ENCODE measurements around the gene EVA1A. TPM values are rescaled to one million over a fixed set of nuclear protein-coding genes. Genes with fewer than 3 reads are reported as not detected.

The EVA1A gene
- total and polyA plus RNA-seq, 2 of the 8 experiments (the other 6 are each of a cell fraction or from before 2014, with no cell fraction given), result 2.4 to 4.3 TPM

DNA sequence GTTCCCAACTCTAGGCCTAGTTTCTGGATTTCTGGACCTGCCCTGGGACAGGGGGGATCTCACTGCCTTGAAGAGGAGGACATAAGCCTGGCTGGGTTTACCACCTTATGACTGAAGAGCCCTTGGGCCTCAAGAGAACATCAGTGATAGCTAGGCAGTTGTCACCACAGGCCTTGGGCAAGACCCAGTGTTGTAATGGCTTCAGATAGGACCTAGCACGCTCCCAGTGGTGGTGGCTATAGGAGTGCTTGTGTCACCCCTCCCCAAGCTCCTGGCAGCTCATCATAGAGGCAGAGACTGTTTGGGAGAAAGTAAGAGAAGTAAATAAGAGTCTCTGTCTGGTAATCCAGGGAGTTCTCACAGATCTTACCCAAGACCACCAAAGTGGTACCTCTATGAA, 19.4 kb upstream of the EVA1A start:
- Histone ChIP-seq H3K14ac (ENCODE audit: insufficient read length) (no peak overlapping the region), H4K8ac (ENCODE audit: extremely low read depth, insufficient read depth, low read length) (no peak overlapping the region), H2AK5ac (ENCODE audit: low read depth, low read length) (no peak overlapping the region), H3K79me2 (ENCODE audit: control insufficient read depth in 1 of 2, insufficient read depth in 2 of 2, low read length in 2 of 2) (no peaks in the 10 kb centered on the region), H2BK20ac (ENCODE audit: low read length) (no peak overlapping the region), H2BK12ac (ENCODE audit: low read depth, low read length) (no peak overlapping the region), H2BK15ac (ENCODE audit: low read length) (no peak overlapping the region), H2BK120ac (replicated peaks; ENCODE audit: low read depth, low read length) (no peak overlapping the region), H4K5ac (ENCODE audit: insufficient read length, low read depth, low read length) (no peak overlapping the region), H3K9me3 (ENCODE audit: insufficient read depth in 2 of 2, low read depth in 1 of 2, low read length in 1 of 2) (no peaks in the 10 kb centered on the region), H3K79me1 (ENCODE audit: low read depth, low read length) (no peaks in the 10 kb centered on the region), H2BK5ac (ENCODE audit: low read depth, low read length) (no peak overlapping the region), H3K4me1 (replicated peaks in 1 of 4; ENCODE audit: control insufficient read depth in 3 of 4, insufficient read depth in 4 of 4, low read length in 3 of 4) (no peaks in the 10 kb centered on the region), H3K27me3 (replicated peaks in 1 of 4; ENCODE audit: control insufficient read depth in 3 of 4, extremely low read depth in 1 of 4, insufficient read depth in 3 of 4, low read length in 3 of 4) (no peaks in the 10 kb centered on the region), H3K23me2 (ENCODE audit: low read depth, low read length) (no peaks in the 10 kb centered on the region), H3K9ac (replicated peaks in 1 of 4; ENCODE audit: extremely low read depth in 1 of 4, low read depth in 3 of 4, low read length in 3 of 4) (no peak overlapping the region), H3K4ac (replicated peaks; ENCODE audit: insufficient read length, low read depth, low read length) (no peak overlapping the region), H4K91ac (replicated peaks; ENCODE audit: insufficient read length, low read length) (no peak overlapping the region), H3K18ac (ENCODE audit: extremely low read depth, low read length) (no peak overlapping the region), H3K23ac (ENCODE audit: insufficient read length) (no peak overlapping the region), H2AFZ (ENCODE audit: low read length) (no peak overlapping the region), H4K20me1 (replicated peaks in 1 of 2; ENCODE audit: control insufficient read depth in 1 of 2, insufficient read depth in 2 of 2, low read length in 2 of 2) (no peaks in the 10 kb centered on the region), H3K27ac (ENCODE audit: low read depth, low read length) (no peak overlapping the region), H3K56ac (replicated peaks; ENCODE audit: insufficient read length, low read depth, low read length) (no peak overlapping the region), H3K36me3 (ENCODE audit: control insufficient read depth in 2 of 4, insufficient read depth in 4 of 4, low read length in 3 of 4) (no peaks in the 10 kb centered on the region), H3K4me2 (ENCODE audit: insufficient read depth in 1 of 2, low read depth in 2 of 2, low read length in 2 of 2) (no peak overlapping the region), H3K4me3 (ENCODE audit: extremely low read depth in 1 of 4, insufficient read depth in 2 of 4, low read depth in 3 of 4, low read length in 4 of 4) (no peak overlapping the region)
- POLR2A ChIA-PET (ENCODE audit: partially characterized antibody), result no interaction called here
- DNase-seq (ENCODE audit: low read depth in 1 of 2, low spot score in 2 of 2), result no peak
- no peak for FAIRE-seq
- CTCF ChIA-PET (ENCODE audit: partially characterized antibody), result interaction anchor here (1.5 to 2.6 kb wide), 3 partner anchors 15 to 29 kb away, joined by 3 to 18 read pairs (median 6); no protein-coding TSS in a partner anchor
- no peak for TF ChIP-seq SP2 (IDR thresholded peaks at IDR 0.05; ENCODE audit: low read length)
- TF ChIP-seq, protein P1, sequence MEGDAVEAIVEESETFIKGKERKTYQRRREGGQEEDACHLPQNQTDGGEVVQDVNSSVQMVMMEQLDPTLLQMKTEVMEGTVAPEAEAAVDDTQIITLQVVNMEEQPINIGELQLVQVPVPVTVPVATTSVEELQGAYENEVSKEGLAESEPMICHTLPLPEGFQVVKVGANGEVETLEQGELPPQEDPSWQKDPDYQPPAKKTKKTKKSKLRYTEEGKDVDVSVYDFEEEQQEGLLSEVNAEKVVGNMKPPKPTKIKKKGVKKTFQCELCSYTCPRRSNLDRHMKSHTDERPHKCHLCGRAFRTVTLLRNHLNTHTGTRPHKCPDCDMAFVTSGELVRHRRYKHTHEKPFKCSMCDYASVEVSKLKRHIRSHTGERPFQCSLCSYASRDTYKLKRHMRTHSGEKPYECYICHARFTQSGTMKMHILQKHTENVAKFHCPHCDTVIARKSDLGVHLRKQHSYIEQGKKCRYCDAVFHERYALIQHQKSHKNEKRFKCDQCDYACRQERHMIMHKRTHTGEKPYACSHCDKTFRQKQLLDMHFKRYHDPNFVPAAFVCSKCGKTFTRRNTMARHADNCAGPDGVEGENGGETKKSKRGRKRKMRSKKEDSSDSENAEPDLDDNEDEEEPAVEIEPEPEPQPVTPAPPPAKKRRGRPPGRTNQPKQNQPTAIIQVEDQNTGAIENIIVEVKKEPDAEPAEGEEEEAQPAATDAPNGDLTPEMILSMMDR (IDR thresholded peaks at IDR 0.05; ENCODE audit: control extremely low read depth in 1 of 3, insufficient read depth in 1 of 3, low read depth in 1 of 3, low read length in 3 of 3), result no peak
- 92% methylated on average over 1 of the region's 1 CpG; no CpG with 5 or more reads in 1 of the 2 experiments for WGBS, 2 experiments (ENCODE audit: extremely low coverage in 1 of 2, insufficient coverage in 1 of 2, insufficient read length in 1 of 2, insufficient replicate concordance in 2 of 2, low coverage in 1 of 2, low lambda C conversion rate in 2 of 2, missing lambda C conversion rate in 1 of 2)

Data from H1 (cell line).